ENCODE results near the gene ROMO1.
A peak's percentile ranks its signal among the peaks of the same experiment; 100 is the strongest.
"Not testable (repeated sequence)": the region's sequence is repeated elsewhere in the genome, so short reads cannot be mapped to it uniquely, and the experiment has no call there.

DNA sequence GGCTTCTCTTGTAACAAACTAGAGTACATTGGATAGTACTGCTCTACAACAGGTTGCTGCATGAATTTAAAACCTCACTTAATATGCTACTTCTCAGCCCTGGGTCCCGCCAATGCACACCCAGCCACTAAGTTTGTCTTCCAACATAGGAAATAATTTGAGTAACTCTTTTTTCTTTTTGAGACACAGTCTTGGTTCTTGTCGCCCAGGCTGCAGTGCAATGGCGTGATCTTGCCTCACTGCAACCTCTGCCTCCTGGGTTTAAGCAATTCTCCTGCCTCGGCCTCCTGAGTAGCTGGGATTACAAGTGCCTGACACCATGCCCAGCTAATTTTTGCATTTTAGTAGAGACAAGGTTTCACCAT, 24.1 kb downstream of the ROMO1 start:
- not testable (repeated sequence) for TF ChIP-seq JUNB (IDR thresholded peaks at IDR 0.05); EZH2 (IDR thresholded peaks at IDR 0.05; ENCODE audit: borderline replicate concordance, control insufficient read depth, low read depth, low read length); EP300 (IDR thresholded peaks at IDR 0.05; ENCODE audit: borderline replicate concordance in 1 of 2, control insufficient read depth in 1 of 2, low read depth in 2 of 2, low read length in 2 of 2); PBX3 (IDR thresholded peaks at IDR 0.05; ENCODE audit: insufficient replicate concordance, low read depth, low read length); SIX5 (IDR thresholded peaks at IDR 0.05; ENCODE audit: low read depth, low read length, severe bottlenecking); TCF12 (IDR thresholded peaks at IDR 0.05; ENCODE audit: low read depth, low read length); POLR2A (IDR thresholded peaks at IDR 0.05; ENCODE audit: low read depth, low read length); TBL1XR1 (IDR thresholded peaks at IDR 0.05; ENCODE audit: low read depth, low read length); SMARCA5 (IDR thresholded peaks at IDR 0.05); RCOR1 (conservative IDR thresholded peaks at IDR 0.05; ENCODE audit: low read depth, low read length); TAF1 (IDR thresholded peaks at IDR 0.05; ENCODE audit: borderline replicate concordance, low read depth, low read length)
- TF ChIP-seq, protein P1, sequence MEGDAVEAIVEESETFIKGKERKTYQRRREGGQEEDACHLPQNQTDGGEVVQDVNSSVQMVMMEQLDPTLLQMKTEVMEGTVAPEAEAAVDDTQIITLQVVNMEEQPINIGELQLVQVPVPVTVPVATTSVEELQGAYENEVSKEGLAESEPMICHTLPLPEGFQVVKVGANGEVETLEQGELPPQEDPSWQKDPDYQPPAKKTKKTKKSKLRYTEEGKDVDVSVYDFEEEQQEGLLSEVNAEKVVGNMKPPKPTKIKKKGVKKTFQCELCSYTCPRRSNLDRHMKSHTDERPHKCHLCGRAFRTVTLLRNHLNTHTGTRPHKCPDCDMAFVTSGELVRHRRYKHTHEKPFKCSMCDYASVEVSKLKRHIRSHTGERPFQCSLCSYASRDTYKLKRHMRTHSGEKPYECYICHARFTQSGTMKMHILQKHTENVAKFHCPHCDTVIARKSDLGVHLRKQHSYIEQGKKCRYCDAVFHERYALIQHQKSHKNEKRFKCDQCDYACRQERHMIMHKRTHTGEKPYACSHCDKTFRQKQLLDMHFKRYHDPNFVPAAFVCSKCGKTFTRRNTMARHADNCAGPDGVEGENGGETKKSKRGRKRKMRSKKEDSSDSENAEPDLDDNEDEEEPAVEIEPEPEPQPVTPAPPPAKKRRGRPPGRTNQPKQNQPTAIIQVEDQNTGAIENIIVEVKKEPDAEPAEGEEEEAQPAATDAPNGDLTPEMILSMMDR (IDR thresholded peaks at IDR 0.05 in 2 of 3, conservative IDR thresholded peaks at IDR 0.05 in 1 of 3; ENCODE audit: control insufficient read depth in 2 of 3, extremely low read depth in 1 of 3, insufficient read depth in 1 of 3, low read depth in 3 of 3, low read length in 3 of 3): not testable (repeated sequence)
- TF ChIP-seq, protein P2, sequence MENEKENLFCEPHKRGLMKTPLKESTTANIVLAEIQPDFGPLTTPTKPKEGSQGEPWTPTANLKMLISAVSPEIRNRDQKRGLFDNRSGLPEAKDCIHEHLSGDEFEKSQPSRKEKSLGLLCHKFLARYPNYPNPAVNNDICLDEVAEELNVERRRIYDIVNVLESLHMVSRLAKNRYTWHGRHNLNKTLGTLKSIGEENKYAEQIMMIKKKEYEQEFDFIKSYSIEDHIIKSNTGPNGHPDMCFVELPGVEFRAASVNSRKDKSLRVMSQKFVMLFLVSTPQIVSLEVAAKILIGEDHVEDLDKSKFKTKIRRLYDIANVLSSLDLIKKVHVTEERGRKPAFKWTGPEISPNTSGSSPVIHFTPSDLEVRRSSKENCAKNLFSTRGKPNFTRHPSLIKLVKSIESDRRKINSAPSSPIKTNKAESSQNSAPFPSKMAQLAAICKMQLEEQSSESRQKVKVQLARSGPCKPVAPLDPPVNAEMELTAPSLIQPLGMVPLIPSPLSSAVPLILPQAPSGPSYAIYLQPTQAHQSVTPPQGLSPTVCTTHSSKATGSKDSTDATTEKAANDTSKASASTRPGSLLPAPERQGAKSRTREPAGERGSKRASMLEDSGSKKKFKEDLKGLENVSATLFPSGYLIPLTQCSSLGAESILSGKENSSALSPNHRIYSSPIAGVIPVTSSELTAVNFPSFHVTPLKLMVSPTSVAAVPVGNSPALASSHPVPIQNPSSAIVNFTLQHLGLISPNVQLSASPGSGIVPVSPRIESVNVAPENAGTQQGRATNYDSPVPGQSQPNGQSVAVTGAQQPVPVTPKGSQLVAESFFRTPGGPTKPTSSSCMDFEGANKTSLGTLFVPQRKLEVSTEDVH (IDR thresholded peaks at IDR 0.05; ENCODE audit: low read depth, partially characterized antibody): not testable (repeated sequence)
- 0 out of 2 replicates have a peak, but pooled peaks have one; percentile 37 for TF ChIP-seq POLR2AphosphoS5 (IDR thresholded peaks at IDR 0.05; ENCODE audit: low read length)

All from GM12878 (cell line).